IMR-90 (cell line): ENCODE results near the gene ZSCAN18.

Experiments
- MAFK ChIP-seq: IDR thresholded peaks from 2 replicates; pipeline ENCODE4 v1.6.1; 2012; ENCODE audit warnings: low read depth, low read length, improper control_type of control experiment
- MAZ ChIP-seq: IDR thresholded peaks from 2 replicates; pipeline ENCODE4 v1.6.1; 2012; ENCODE audit warnings: low read depth, mild to moderate bottlenecking, low read length, improper control_type of control experiment, moderate library complexity, borderline replicate concordance
- MXI1 ChIP-seq: IDR thresholded peaks from 2 replicates; pipeline ENCODE4 v1.6.1; 2012; ENCODE audit warnings: low read depth, mild to moderate bottlenecking, low read length, moderate library complexity, borderline replicate concordance
- POLR2A ChIP-seq: IDR thresholded peaks from 2 replicates; pipeline ENCODE4 v1.6.1; 2012; ENCODE audit warnings: mild to moderate bottlenecking, low read depth, low read length
- RAD21 ChIP-seq: IDR thresholded peaks from 2 replicates; pipeline ENCODE4 v1.6.1; 2012; ENCODE audit warnings: low read length, improper control_type of control experiment
- RCOR1 ChIP-seq: IDR thresholded peaks from 2 replicates; pipeline ENCODE4 v1.6.1; 2012; ENCODE audit warnings: mild to moderate bottlenecking, low read length, improper control_type of control experiment; ENCODE audit not compliant: insufficient replicate concordance
- TF ChIP-seq, protein P1 (sequence below): conservative IDR thresholded peaks from 2 replicates; pipeline ENCODE4 v1.5.1; 2012; ENCODE audit warnings: mild to moderate bottlenecking, low read depth, low read length, improper control_type of control experiment
- TF ChIP-seq, protein P2 (sequence below): fragments of 150-350 bp; IDR thresholded peaks from 2 replicates; pipeline ENCODE4 v1.6.1; 2017; ENCODE audit warnings: mild to moderate bottlenecking, antibody characterized with exemption, low read length, low read depth

DNA sequence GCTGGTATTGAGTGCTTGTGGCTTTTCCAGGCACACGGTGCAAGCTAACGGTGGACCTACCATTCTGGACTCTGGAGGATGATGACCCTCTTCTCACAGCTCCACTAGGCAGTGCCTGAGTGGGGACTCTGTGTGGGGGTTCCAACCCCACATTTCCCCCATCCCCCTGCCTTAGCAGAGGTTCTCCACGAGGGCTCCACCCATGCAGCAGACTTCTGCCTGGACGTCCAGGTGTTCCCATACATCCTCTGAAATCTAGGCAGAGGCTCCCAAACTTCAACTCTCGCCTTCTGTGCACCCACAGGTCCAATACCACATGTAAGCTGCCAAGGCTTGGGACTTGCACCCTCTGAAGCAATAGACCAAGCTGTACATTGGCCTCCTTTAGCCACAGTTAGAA is 25.3 kb upstream of the ZSCAN18 start:
- TF ChIP-seq MAFK = no peak
- no peak for TF ChIP-seq POLR2A
- TF ChIP-seq, protein P1, sequence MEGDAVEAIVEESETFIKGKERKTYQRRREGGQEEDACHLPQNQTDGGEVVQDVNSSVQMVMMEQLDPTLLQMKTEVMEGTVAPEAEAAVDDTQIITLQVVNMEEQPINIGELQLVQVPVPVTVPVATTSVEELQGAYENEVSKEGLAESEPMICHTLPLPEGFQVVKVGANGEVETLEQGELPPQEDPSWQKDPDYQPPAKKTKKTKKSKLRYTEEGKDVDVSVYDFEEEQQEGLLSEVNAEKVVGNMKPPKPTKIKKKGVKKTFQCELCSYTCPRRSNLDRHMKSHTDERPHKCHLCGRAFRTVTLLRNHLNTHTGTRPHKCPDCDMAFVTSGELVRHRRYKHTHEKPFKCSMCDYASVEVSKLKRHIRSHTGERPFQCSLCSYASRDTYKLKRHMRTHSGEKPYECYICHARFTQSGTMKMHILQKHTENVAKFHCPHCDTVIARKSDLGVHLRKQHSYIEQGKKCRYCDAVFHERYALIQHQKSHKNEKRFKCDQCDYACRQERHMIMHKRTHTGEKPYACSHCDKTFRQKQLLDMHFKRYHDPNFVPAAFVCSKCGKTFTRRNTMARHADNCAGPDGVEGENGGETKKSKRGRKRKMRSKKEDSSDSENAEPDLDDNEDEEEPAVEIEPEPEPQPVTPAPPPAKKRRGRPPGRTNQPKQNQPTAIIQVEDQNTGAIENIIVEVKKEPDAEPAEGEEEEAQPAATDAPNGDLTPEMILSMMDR = no peak
- TF ChIP-seq MAZ = no peak
- TF ChIP-seq, protein P2, sequence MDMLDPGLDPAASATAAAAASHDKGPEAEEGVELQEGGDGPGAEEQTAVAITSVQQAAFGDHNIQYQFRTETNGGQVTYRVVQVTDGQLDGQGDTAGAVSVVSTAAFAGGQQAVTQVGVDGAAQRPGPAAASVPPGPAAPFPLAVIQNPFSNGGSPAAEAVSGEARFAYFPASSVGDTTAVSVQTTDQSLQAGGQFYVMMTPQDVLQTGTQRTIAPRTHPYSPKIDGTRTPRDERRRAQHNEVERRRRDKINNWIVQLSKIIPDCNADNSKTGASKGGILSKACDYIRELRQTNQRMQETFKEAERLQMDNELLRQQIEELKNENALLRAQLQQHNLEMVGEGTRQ = no peak
- no peak for TF ChIP-seq RCOR1
- no peak for TF ChIP-seq RAD21
- no peak for TF ChIP-seq MXI1
